Activated CD4-positive, alpha-beta T cell treated with anti-CD3 and anti-CD28 coated beads, Interleukin-2, amount 10 ng/mL, durations not matched to agents 24 days and 14 days (primary cell): ENCODE results near the gene DR1. TPM values are rescaled to one million over a fixed set of nuclear protein-coding genes. Genes with fewer than 3 reads are reported as not detected.

Experiments
- DNase-seq: peaks from one replicate; pipeline ENCODE4 v3.0.0; 2022
- H3K27ac Mint-ChIP-seq: one replicate; pipeline ENCODE4 v1.8.0; 2022; ENCODE audit warnings: mild to moderate bottlenecking, mixed read lengths
- H3K27me3 Mint-ChIP-seq: one replicate; pipeline ENCODE4 v1.8.0; 2022; ENCODE audit warnings: mixed read lengths
- H3K36me3 Mint-ChIP-seq: one replicate; pipeline ENCODE4 v1.8.0; 2022; ENCODE audit warnings: low read depth, mild to moderate bottlenecking, mixed read lengths
- H3K4me1 Mint-ChIP-seq: one replicate; pipeline ENCODE4 v1.8.0; 2021; ENCODE audit warnings: mixed read lengths
- H3K4me3 Mint-ChIP-seq: one replicate; pipeline ENCODE4 v1.8.0; 2022; ENCODE audit warnings: mild to moderate bottlenecking, moderate library complexity, mixed read lengths
- H3K9me3 Mint-ChIP-seq: one replicate; pipeline ENCODE4 v1.8.0; 2021; ENCODE audit warnings: mixed read lengths
- intact Hi-C: fragments of 100-400 bp; cut with micrococcal nuclease; formaldehyde crosslinking; loops from one replicate; pipeline ENCODE4 v1.15.1; 2023
- total RNA-seq: library from RNA; stranded (reverse); gene quantifications from 2 replicates; pipeline ENCODE4 v1.2.3, GENCODE V29; 2022

The DR1 gene
- total RNA-seq = 100 and 107 TPM in 2 replicates

DNA sequence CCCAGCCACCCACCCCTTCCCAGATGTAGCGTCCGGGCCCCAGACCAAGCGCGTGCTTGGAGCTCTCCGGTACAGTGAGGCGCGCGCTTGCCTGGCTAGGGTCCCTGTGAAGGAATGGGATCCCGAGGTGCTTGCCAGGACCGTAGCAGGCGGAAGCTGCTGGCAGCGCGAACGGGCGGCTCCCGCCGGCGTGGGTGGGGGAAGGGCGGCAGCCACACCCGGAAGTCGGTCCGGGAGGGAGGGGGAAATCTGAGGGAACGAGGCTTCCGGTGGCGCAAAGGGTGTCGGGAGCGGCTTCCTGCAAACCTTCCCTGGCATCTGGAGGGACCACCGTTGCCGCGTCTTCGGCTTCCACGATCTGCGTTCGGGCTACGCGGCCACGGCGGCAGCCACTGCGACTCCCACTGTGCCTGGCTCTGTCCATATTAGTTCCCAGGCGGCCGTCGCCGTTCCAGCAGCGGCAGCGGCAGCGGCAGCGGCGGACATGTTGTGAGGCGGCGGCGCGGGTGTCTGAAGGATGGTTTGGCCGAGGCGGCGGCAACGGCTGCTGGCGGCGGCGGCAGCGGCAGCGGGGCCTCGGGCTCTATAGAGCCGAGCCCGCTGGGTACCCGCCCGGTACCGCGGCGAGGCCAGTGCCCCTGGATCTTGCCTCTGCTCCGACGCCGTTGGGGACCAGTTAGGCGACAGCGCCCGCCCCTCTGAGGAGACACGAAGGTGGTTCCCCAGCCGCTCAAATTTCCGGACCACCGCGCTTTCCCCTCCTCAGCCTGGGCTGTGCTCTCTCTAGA, at the start of gene DR1:
TSS of gene DR1 (plus strand) at position 275 of the 788 bp plus-strand sequence. CDS start 739 bp downstream, outside the sequence.
- peak; percentile 98 for DNase-seq
- Mint-ChIP-seq H3K4me1 (peaks cover 21% of the 10 kb centered on the region), H3K27ac (peak within 1 kb of the TSS; percentile 99), H3K27me3 (no peaks in the 10 kb centered on the region), H3K4me3 (peak within 1 kb of the TSS; percentile 99), H3K9me3 (no peaks in the 10 kb centered on the region), H3K36me3 (peaks cover 33% of the 10 kb centered on the region)
- intact Hi-C loops = loop anchor here (2.0 to 10.0 kb wide), 9 partner anchors 41 to 529 kb away; partner anchors contain the start of genes CCDC18, DIPK1A, DNTTIP2 and RPL5

DNA sequence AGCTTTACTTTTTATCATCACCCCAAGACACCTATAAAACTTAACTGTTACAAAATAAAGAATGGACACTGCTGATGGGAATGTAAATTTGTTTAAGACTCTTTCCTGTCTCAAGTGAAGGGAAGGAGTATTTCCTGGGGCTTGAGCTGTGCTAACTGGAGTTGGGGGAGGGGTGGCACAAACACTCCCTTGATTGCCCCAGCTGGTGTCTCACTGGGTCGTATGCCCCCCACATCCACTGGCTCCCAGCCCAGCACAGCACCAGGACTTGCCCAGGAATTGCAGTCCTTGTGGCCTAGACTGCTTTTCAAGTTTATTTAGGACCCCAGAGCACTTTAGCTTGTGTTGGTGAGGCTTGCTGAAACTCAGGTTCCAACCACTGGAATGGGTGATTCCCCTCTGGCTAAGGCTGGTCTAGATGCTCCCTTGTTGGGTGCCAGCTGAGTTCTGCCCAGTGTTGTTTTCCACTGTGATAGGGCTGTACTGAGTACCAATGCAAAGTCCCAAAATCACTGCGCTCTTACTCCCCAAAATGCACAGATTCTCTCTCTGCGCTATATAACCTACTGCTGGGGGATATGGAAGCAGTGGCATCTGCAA, 49.1 kb upstream of the DR1 start:
- Mint-ChIP-seq H3K4me3 (no peak overlapping the region), H3K36me3 (peaks cover 3% of the 10 kb centered on the region), H3K27me3 (no peaks in the 10 kb centered on the region), H3K27ac (no peak overlapping the region), H3K4me1 (peaks cover 3% of the 10 kb centered on the region), H3K9me3 (no peaks in the 10 kb centered on the region)
- DNase-seq = no peak
- intact Hi-C loops = no loop called here

DNA sequence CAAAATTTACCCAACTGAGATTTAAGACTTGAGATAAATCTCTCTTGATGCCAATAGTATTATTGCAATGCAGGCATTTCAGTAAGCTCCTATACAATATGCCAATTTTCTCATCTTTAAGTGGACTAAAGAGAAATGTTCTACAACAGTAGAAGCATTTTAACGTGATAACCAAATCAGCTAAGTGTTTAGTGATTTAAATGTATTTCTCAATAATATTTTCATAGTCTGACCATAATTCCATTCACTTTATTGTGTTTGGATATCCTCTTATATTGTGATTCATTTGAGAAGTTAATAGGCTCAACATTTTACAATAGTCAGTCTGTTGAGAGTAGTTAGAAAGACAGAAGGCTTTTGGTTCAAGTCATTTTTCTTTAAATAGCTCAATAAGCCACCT, 44.6 kb upstream of the DR1 start:
- Mint-ChIP-seq H3K9me3 (no peaks in the 10 kb centered on the region), H3K27me3 (no peaks in the 10 kb centered on the region), H3K36me3 (no peaks in the 10 kb centered on the region), H3K4me3 (no peak overlapping the region), H3K4me1 (no peaks in the 10 kb centered on the region), H3K27ac (no peak overlapping the region)
- intact Hi-C loops = loop anchor here (10.0 kb wide), 2 partner anchors 134 to 324 kb away; no protein-coding TSS in a partner anchor
- DNase-seq = no peak

DNA sequence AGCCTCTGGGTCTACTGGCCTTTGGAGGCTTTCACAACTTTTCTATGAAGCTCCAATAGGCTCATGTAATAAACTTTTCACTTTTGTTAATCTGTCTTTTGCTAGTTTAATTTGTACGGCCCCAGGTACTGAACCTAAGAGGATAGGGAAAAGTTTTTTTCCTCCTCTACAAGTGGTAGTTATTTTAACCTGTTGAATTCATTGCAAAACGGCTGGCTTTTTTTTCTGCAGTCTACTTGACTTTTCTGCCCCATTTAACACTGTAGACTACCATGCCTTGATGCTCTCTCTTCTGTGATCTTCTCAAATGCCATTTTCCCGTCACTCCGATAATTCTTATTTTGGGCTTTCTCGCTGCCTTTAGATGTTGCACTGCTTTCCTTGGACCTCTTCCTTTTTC, 43.6 kb upstream of the DR1 start:
- intact Hi-C loops = loop anchor here (10.0 kb wide), 2 partner anchors 133 to 323 kb away; no protein-coding TSS in a partner anchor
- Mint-ChIP-seq H3K4me1 (no peaks in the 10 kb centered on the region), H3K27ac (no peak overlapping the region), H3K36me3 (no peaks in the 10 kb centered on the region), H3K4me3 (no peak overlapping the region), H3K27me3 (no peaks in the 10 kb centered on the region), H3K9me3 (no peaks in the 10 kb centered on the region)
- DNase-seq = no peak

DNA sequence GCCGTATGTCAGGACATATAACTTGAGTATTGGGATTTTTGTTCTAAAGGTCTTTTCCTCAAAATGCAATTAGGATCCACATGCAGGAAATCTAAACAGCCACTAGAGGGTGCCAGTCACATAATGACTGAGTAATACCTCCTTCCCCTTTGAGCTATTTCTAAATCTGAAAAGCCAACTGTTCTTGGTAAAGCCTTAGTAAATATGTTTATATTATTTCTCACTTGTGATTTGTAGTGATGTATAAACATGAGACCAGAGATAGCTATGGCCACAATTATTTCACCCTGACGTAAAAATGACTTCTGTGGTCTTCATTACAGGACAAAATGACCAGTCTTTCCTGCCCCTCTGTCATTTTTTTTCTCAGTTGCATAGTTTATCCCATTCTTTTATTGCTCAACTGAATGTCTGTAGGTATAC, 41.0 kb upstream of the DR1 start:
- H3K27ac Mint-ChIP-seq = no peak overlapping the region
- no peaks in the 10 kb centered on the region for H3K27me3 Mint-ChIP-seq
- intact Hi-C loops = loop anchor here (2.0 to 10.0 kb wide), 3 partner anchors 42 to 320 kb away; no protein-coding TSS in a partner anchor
- peak; percentile 86 for DNase-seq
- H3K36me3 Mint-ChIP-seq = peaks cover under 1% of the 10 kb centered on the region
- no peak overlapping the region for H3K4me3 Mint-ChIP-seq
- H3K9me3 Mint-ChIP-seq = no peaks in the 10 kb centered on the region
- no peaks in the 10 kb centered on the region for H3K4me1 Mint-ChIP-seq

DNA sequence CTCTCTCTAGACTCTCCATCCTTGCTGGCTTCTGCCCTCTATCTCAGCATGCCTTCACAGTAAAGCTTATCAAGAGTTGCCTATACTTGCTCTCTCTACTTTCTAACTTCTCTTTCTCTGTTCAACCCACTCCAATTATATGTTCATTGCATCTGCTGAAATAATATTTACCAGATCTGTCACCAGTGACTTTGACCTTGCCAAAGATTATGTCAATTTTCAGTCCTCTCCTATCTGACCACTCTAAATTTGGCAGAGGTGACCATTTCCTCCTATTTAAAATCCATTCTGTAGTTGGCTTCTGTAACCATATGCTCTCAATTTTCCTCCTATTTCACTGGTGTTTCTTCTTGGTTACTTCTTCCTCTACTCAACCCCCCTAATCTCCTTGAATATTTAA, 38.8 kb upstream of the DR1 start:
- intact Hi-C loops = loop anchor here (10.0 kb wide), 2 partner anchors 128 to 318 kb away; no protein-coding TSS in a partner anchor

DNA sequence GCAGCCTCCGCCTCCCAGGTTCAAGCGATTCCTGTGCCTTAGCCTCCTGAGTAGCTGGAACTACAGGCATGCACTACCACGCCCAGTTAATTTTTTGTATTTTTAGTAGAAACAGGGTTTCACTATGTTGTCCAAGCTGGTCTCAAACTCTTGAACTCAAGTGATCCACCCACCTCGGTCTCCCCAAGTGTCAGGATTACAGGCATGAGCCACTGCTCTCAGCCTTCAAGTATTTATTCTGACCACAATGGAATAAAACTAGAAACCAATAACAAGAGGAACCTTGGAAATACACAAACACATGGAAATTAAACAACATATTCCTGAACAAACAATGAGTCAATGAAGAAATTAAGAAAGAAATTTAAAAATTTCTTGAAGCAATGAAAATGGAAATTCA, 32.7 kb upstream of the DR1 start:
- no peaks in the 10 kb centered on the region for H3K4me1 Mint-ChIP-seq
- H3K4me3 Mint-ChIP-seq = no peak overlapping the region
- H3K36me3 Mint-ChIP-seq = peaks cover 7% of the 10 kb centered on the region
- intact Hi-C loops = no loop called here
- H3K27ac Mint-ChIP-seq = no peak overlapping the region
- DNase-seq = no peak
- H3K27me3 Mint-ChIP-seq = no peaks in the 10 kb centered on the region
- H3K9me3 Mint-ChIP-seq = no peaks in the 10 kb centered on the region

More for the DNA sequence above, 38.8 kb upstream of the DR1 start:
- no peaks in the 10 kb centered on the region for H3K9me3 Mint-ChIP-seq
- no peak overlapping the region for H3K4me3 Mint-ChIP-seq
- H3K36me3 Mint-ChIP-seq = peaks cover 5% of the 10 kb centered on the region
- H3K4me1 Mint-ChIP-seq = no peaks in the 10 kb centered on the region
- no peak for DNase-seq
- no peaks in the 10 kb centered on the region for H3K27me3 Mint-ChIP-seq
- H3K27ac Mint-ChIP-seq = no peak overlapping the region

DNA sequence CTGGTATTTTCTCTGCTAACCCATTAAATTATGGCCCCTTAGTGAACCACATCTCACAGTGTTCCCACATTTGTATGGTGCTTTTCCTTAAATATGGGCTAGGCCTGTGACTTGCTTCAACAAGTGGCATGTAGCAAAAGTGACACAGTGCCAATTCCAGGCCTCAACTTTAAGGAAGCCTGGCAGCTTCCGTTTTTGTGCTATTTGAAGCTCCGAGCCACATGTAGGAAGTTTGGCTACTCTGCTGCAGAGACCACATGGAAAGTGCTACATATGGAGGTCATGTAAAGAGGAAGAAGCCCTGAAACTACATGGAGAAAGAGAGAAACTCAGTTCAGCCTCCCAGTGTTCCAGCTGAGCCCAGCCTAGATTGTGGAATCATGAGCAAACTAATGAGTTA, 28.5 kb upstream of the DR1 start:
- H3K4me3 Mint-ChIP-seq = no peak overlapping the region
- no peak for DNase-seq
- H3K4me1 Mint-ChIP-seq = no peaks in the 10 kb centered on the region
- intact Hi-C loops = no loop called here
- H3K27me3 Mint-ChIP-seq = no peaks in the 10 kb centered on the region
- H3K9me3 Mint-ChIP-seq = no peaks in the 10 kb centered on the region
- peaks cover 2% of the 10 kb centered on the region for H3K36me3 Mint-ChIP-seq
- no peak overlapping the region for H3K27ac Mint-ChIP-seq

DNA sequence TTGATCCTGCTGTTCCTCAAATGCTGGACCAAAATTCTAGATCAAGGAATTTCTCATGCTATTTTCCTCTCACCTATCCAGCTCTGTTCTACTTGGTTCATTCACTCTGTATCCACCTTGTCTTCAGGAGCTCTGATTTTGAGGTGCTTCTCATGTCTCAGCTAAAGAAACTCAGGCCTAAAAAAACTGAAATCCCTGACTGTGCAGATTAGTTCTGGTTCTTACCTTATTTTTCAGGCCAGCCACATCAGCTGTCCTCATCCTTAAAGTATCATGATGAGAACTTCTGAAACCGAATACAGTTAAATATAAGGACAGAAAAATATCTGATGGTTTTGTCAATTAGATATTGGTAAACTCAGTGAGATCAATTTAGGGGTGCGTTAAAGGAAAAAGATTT, 27.8 kb upstream of the DR1 start:
- H3K4me1 Mint-ChIP-seq = no peaks in the 10 kb centered on the region
- H3K27ac Mint-ChIP-seq = no peak overlapping the region

DNA sequence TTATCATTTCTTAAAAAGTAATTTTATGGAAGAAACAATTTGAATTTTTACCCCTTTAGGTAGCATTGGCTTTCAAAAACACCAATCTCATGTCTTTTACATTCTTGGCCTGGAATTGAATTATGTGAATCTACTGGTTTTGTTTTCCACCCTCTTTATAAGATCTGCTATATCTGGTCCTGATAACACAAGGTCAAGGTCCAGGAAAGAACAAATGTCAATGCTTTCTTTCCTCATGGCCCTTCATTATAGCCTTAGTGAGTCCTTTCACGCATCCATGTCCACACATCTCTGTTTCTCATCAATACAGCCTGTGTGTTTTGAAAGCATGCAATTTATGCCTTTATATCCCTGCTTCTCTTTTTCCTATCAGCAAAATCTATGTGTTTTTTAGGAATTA, 24.0 kb upstream of the DR1 start:
- no peaks in the 10 kb centered on the region for H3K27me3 Mint-ChIP-seq
- H3K36me3 Mint-ChIP-seq = no peaks in the 10 kb centered on the region
- DNase-seq = no peak
- H3K4me1 Mint-ChIP-seq = no peaks in the 10 kb centered on the region
- intact Hi-C loops = no loop called here
- H3K9me3 Mint-ChIP-seq = no peaks in the 10 kb centered on the region
- no peak overlapping the region for H3K4me3 Mint-ChIP-seq
- H3K27ac Mint-ChIP-seq = no peak overlapping the region

More for the DNA sequence above, 27.8 kb upstream of the DR1 start:
- Mint-ChIP-seq H3K27me3 (no peaks in the 10 kb centered on the region), H3K9me3 (no peaks in the 10 kb centered on the region), H3K4me3 (no peak overlapping the region), H3K36me3 (peaks cover 2% of the 10 kb centered on the region)
- no peak for DNase-seq
- intact Hi-C loops = no loop called here

DNA sequence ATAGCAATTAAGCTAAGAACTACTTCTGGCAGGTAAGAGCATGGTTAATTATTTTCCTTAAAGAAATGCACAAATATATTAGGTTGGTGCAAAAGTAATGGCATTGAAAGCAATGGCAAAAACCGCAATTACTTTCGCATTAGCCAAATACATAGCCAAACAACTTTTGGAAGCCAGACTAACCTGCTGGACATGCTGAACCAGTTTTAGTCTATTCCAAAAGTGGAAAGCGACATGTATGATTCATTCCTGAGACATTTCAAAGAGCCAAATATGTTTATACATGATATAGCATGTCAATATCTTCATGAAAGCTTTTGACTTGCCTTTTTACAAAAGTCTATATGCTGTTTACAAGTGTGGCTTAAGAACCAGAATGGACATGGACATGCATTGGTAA, 23.4 kb upstream of the DR1 start:
- Mint-ChIP-seq H3K27me3 (no peaks in the 10 kb centered on the region), H3K9me3 (no peaks in the 10 kb centered on the region), H3K27ac (no peak overlapping the region), H3K36me3 (no peaks in the 10 kb centered on the region), H3K4me1 (no peaks in the 10 kb centered on the region), H3K4me3 (no peak overlapping the region)
- no peak for DNase-seq
- intact Hi-C loops = no loop called here

DNA sequence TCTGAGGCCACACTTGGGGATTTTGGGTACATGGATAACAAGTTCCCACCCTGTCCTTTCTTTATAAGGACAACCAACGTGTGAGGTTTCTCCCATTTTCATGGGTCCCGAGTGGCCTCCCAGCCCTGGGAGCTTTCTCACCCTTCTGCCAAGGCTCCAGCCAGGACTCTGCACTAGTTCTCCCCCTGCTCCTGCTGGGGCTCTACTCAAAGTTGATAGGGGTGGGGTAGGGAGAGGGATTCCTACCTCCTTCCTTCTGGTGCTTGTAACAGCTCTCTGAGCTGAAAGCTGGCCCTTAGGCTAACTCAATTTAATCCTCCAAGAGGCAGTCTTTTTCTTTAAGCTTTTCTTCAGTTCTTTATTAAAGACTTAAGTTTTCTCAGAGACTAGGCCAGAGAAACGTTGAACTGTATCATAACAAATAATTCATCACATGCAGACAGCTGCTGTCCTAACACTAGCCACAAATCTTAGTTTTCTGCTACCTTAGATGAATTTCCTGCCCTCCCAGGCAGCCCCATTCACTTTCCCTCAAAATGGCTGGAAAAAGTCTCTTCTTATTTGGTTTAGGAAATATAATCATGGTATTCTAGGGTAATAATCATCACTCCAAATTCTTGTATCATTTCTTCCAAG, 22.4 kb upstream of the DR1 start:
- DNase-seq = no peak
- Mint-ChIP-seq H3K4me1 (no peaks in the 10 kb centered on the region), H3K36me3 (no peaks in the 10 kb centered on the region), H3K4me3 (no peak overlapping the region), H3K27ac (no peak overlapping the region), H3K27me3 (no peaks in the 10 kb centered on the region), H3K9me3 (no peaks in the 10 kb centered on the region)
- intact Hi-C loops = no loop called here

DNA sequence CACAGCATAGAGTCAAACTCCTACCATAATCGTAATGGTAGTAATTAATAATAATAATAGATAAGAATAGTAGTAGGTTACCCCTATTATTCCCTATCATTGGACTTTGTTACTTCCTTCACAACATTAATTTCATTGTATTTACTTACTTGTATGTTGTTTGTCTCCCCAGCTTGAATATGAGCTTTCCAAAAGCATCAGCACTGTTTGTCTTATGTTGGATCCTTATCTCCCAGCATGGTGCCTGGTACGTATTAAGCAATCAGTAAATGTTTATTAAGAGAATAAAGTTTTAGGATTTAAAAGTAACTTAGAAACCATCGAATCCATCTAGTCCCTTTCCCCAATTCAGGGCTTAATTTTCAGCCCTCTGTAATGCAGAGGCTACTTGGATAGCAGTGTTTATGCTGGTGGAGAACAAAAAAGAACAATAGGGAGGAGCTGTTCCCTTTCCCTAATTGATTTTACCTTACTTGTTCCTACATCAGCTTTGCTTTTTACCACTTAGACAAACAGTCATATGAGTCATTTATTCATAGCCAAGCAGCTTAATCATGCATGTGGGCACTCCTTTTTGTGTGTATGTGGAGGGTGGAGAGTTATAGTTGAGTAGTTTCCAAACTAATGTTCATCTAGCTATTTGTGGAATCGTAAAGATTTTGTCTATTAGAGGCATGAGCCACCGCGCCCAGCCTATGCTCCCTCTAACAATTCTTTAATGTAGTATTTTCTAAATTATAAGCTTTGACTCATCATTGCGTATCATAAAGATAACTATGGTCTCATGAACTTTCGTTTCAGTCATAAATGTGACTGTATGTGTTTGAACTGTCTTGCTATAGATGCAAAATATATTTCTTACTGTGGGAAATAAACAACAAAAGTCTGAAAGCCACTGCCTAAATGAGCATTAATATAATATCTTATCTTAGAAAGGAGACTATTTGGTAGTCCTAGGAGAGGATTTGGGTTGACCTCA, 20.9 kb upstream of the DR1 start:
- intact Hi-C loops = no loop called here
- no peaks in the 10 kb centered on the region for H3K9me3 Mint-ChIP-seq
- H3K36me3 Mint-ChIP-seq = no peaks in the 10 kb centered on the region
- H3K4me3 Mint-ChIP-seq = no peak overlapping the region
- H3K27me3 Mint-ChIP-seq = no peaks in the 10 kb centered on the region
- DNase-seq = no peak
- H3K27ac Mint-ChIP-seq = no peak overlapping the region
- H3K4me1 Mint-ChIP-seq = no peaks in the 10 kb centered on the region
